ENCODE data around the gene GPRIN1.

DNA sequence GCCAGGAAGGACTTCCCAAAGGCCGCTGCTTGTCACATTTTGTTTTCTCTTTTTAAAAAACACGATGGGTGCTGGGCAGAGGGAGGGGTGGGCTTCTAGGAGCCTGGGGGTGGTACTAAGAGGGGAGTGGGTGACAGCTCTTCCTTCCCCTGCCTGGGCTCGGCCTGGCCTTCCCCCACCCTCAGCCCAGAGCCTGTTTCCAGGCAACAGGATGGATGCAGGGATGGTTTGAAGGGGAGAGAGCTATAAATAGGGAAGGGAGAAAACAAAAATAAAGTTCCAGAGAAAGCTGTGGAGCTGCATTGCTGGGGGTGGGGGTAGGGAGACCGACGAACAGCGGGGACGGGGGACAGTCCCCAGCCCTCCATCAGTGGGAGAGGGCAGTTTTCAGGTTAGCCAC lies 6.6 kb upstream of the GPRIN1 start:
- TF ChIP-seq, protein P1, sequence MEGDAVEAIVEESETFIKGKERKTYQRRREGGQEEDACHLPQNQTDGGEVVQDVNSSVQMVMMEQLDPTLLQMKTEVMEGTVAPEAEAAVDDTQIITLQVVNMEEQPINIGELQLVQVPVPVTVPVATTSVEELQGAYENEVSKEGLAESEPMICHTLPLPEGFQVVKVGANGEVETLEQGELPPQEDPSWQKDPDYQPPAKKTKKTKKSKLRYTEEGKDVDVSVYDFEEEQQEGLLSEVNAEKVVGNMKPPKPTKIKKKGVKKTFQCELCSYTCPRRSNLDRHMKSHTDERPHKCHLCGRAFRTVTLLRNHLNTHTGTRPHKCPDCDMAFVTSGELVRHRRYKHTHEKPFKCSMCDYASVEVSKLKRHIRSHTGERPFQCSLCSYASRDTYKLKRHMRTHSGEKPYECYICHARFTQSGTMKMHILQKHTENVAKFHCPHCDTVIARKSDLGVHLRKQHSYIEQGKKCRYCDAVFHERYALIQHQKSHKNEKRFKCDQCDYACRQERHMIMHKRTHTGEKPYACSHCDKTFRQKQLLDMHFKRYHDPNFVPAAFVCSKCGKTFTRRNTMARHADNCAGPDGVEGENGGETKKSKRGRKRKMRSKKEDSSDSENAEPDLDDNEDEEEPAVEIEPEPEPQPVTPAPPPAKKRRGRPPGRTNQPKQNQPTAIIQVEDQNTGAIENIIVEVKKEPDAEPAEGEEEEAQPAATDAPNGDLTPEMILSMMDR (IDR thresholded peaks at IDR 0.05; ENCODE audit: low read depth, low read length, poor library complexity, severe bottlenecking) = no peak
- TF ChIP-seq EZH2phosphoT487 (IDR thresholded peaks at IDR 0.05; ENCODE audit: borderline replicate concordance, low read length) = no peak

Measured in DOHH2 (cell line).